Keratinocyte (primary cell): ENCODE data around the gene ANKS1B.

Source experiments
- EZH2 ChIP-seq: IDR thresholded peaks from one replicate; pipeline ENCODE4 v1.6.1; 2012; ENCODE audit warnings: inconsistent platforms, mild to moderate bottlenecking, low read length, moderate library complexity
- TF ChIP-seq, protein P1 (sequence below), 3 experiments: IDR thresholded peaks in 1 of 3; conservative IDR thresholded peaks in 1 of 3; optimal IDR thresholded peaks in 1 of 3; 2 replicates in 2 of 3; 3 replicates in 1 of 3; pipeline versions ENCODE3 to v1.5.1; 2011; ENCODE audit warnings: low read length in 3 of 3, mild to moderate bottlenecking in 3 of 3, moderate library complexity in 2 of 3, control low read depth in 1 of 3, inconsistent platforms in 1 of 3; ENCODE audit not compliant: insufficient read depth in 2 of 3; ENCODE audit errors: extremely low read depth in 1 of 3

DNA sequence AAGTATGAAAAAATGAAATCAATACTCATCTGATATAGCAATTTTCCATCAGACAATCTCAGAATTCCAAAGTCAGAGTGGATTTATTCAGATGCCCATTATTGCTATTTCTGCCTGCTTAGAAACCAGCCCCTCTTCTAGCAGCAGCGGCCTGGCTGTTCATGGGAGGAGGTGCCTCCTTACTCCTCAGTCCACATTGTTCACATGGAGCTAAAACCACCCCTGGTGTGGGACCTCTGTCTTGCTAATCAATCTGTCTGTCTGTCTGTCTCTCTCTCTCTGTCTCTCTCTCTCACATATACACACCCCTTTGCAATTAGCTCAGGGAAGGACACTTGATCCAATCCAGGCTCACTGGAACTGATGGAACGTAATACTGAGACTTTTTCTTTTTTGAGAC, 1163.5 kb downstream of the ANKS1B start:
- TF ChIP-seq, protein P1, sequence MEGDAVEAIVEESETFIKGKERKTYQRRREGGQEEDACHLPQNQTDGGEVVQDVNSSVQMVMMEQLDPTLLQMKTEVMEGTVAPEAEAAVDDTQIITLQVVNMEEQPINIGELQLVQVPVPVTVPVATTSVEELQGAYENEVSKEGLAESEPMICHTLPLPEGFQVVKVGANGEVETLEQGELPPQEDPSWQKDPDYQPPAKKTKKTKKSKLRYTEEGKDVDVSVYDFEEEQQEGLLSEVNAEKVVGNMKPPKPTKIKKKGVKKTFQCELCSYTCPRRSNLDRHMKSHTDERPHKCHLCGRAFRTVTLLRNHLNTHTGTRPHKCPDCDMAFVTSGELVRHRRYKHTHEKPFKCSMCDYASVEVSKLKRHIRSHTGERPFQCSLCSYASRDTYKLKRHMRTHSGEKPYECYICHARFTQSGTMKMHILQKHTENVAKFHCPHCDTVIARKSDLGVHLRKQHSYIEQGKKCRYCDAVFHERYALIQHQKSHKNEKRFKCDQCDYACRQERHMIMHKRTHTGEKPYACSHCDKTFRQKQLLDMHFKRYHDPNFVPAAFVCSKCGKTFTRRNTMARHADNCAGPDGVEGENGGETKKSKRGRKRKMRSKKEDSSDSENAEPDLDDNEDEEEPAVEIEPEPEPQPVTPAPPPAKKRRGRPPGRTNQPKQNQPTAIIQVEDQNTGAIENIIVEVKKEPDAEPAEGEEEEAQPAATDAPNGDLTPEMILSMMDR (optimal IDR thresholded peaks at IDR 0.05 in 1 of 3, IDR thresholded peaks at IDR 0.05 in 1 of 3, conservative IDR thresholded peaks at IDR 0.05 in 1 of 3; ENCODE audit: extremely low read depth in 1 of 3, insufficient read depth in 2 of 3, low read length in 3 of 3) = no peak
- TF ChIP-seq EZH2 = no peak
